ENCODE measurements around the gene HIVEP1.

The HIVEP1 gene

GRCh38 chr6:12014873-12015149 lies 2.7 kb downstream of the HIVEP1 start:
- H3K9me3 ChIP-seq (ENCODE audit: control insufficient read depth in 5 of 5, low read length in 5 of 5) = peaks cover 0 to 3% (median 0%) of the 10 kb centered on the region in 5 donors
- H3K4me1 ChIP-seq (ENCODE audit: control insufficient read depth in 5 of 5, insufficient read depth in 5 of 5, low read length in 5 of 5) = peaks cover 8 to 22% (median 15%) of the 10 kb centered on the region in 5 donors
- no peaks in the 10 kb centered on the region for H3K27me3 ChIP-seq (ENCODE audit: control insufficient read depth in 5 of 5, insufficient read depth in 4 of 5, low read length in 5 of 5)
- H3K9ac ChIP-seq (ENCODE audit: low read length in 5 of 5) = no peak overlapping the region
- H3K4me3 ChIP-seq (ENCODE audit: low read depth in 1 of 5, low read length in 5 of 5) = no peak overlapping the region
- H3K27ac ChIP-seq (ENCODE audit: low read depth, low read length) = no peak overlapping the region
- H3K36me3 ChIP-seq (ENCODE audit: control insufficient read depth in 5 of 5, insufficient read depth in 5 of 5, low read length in 5 of 5) = peaks cover 2 to 28% (median 11%) of the 10 kb centered on the region in 5 donors

- H3K36me3 ChIP-seq (ENCODE audit: control insufficient read depth in 5 of 5, insufficient read depth in 5 of 5, low read length in 5 of 5) = peaks cover 2 to 33% (median 19%) of the 10 kb centered on the region in 5 donors
- peaks cover 0 to 3% (median 0%) of the 10 kb centered on the region in 5 donors for H3K9me3 ChIP-seq (ENCODE audit: control insufficient read depth in 5 of 5, low read length in 5 of 5)
- peaks cover 3 to 11% (median 6%) of the 10 kb centered on the region in 5 donors for H3K4me1 ChIP-seq (ENCODE audit: control insufficient read depth in 5 of 5, insufficient read depth in 5 of 5, low read length in 5 of 5)
- no peak overlapping the region for H3K4me3 ChIP-seq (ENCODE audit: low read depth in 1 of 5, low read length in 5 of 5)
- H3K9ac ChIP-seq (ENCODE audit: low read length in 5 of 5) = no peak overlapping the region
- H3K27me3 ChIP-seq (ENCODE audit: control insufficient read depth in 5 of 5, insufficient read depth in 4 of 5, low read length in 5 of 5) = no peaks in the 10 kb centered on the region
- H3K27ac ChIP-seq (ENCODE audit: low read depth, low read length) = no peak overlapping the region
These were observed 5.2 kb downstream of the HIVEP1 start for GRCh38 chr6:12017263-12017662.

- peaks cover 0 to 3% (median 0%) of the 10 kb centered on the region in 5 donors for H3K9me3 ChIP-seq (ENCODE audit: control insufficient read depth in 5 of 5, low read length in 5 of 5)
- H3K36me3 ChIP-seq (ENCODE audit: control insufficient read depth in 5 of 5, insufficient read depth in 5 of 5, low read length in 5 of 5) = peaks cover 2 to 33% (median 19%) of the 10 kb centered on the region in 5 donors
- no peak overlapping the region for H3K4me3 ChIP-seq (ENCODE audit: low read depth in 1 of 5, low read length in 5 of 5)
- peaks cover 3 to 8% (median 6%) of the 10 kb centered on the region in 5 donors for H3K4me1 ChIP-seq (ENCODE audit: control insufficient read depth in 5 of 5, insufficient read depth in 5 of 5, low read length in 5 of 5)
- H3K9ac ChIP-seq (ENCODE audit: low read length in 5 of 5) = no peak overlapping the region
- H3K27ac ChIP-seq (ENCODE audit: low read depth, low read length) = no peak overlapping the region
- no peaks in the 10 kb centered on the region for H3K27me3 ChIP-seq (ENCODE audit: control insufficient read depth in 5 of 5, insufficient read depth in 4 of 5, low read length in 5 of 5)
These were observed 5.8 kb downstream of the HIVEP1 start for GRCh38 chr6:12017876-12018401.

GRCh38 chr6:12020187-12020791 lies 8.2 kb downstream of the HIVEP1 start:
- Histone ChIP-seq H3K9me3 (ENCODE audit: control insufficient read depth in 5 of 5, low read length in 5 of 5) (no peaks in the 10 kb centered on the region), H3K9ac (ENCODE audit: low read length in 5 of 5) (no peak overlapping the region), H3K27me3 (ENCODE audit: control insufficient read depth in 5 of 5, insufficient read depth in 4 of 5, low read length in 5 of 5) (no peaks in the 10 kb centered on the region), H3K27ac (ENCODE audit: low read depth, low read length) (no peak overlapping the region), H3K4me1 (ENCODE audit: control insufficient read depth in 5 of 5, insufficient read depth in 5 of 5, low read length in 5 of 5) (no peaks in the 10 kb centered on the region), H3K36me3 (ENCODE audit: control insufficient read depth in 5 of 5, insufficient read depth in 5 of 5, low read length in 5 of 5) (peaks cover 2 to 33% (median 19%) of the 10 kb centered on the region in 5 donors), H3K4me3 (ENCODE audit: low read depth in 1 of 5, low read length in 5 of 5) (no peak overlapping the region)

GRCh38 chr6:12022481-12022880 lies 10.4 kb downstream of the HIVEP1 start:
- no peaks in the 10 kb centered on the region for H3K27me3 ChIP-seq (ENCODE audit: control insufficient read depth in 5 of 5, insufficient read depth in 4 of 5, low read length in 5 of 5)
- no peak overlapping the region for H3K4me3 ChIP-seq (ENCODE audit: low read depth in 1 of 5, low read length in 5 of 5)
- H3K36me3 ChIP-seq (ENCODE audit: control insufficient read depth in 5 of 5, insufficient read depth in 5 of 5, low read length in 5 of 5) = peaks cover 2 to 22% (median 12%) of the 10 kb centered on the region in 5 donors
- peaks cover 0 to 8% (median 0%) of the 10 kb centered on the region in 5 donors for H3K4me1 ChIP-seq (ENCODE audit: control insufficient read depth in 5 of 5, insufficient read depth in 5 of 5, low read length in 5 of 5)
- no peaks in the 10 kb centered on the region for H3K9me3 ChIP-seq (ENCODE audit: control insufficient read depth in 5 of 5, low read length in 5 of 5)
- H3K27ac ChIP-seq (ENCODE audit: low read depth, low read length) = no peak overlapping the region
- H3K9ac ChIP-seq (ENCODE audit: low read length in 5 of 5) = no peak overlapping the region

- Histone ChIP-seq H3K4me3 (ENCODE audit: low read depth in 1 of 5, low read length in 5 of 5) (no peak overlapping the region), H3K27ac (ENCODE audit: low read depth, low read length) (no peak overlapping the region), H3K27me3 (ENCODE audit: control insufficient read depth in 5 of 5, insufficient read depth in 4 of 5, low read length in 5 of 5) (no peaks in the 10 kb centered on the region), H3K9me3 (ENCODE audit: control insufficient read depth in 5 of 5, low read length in 5 of 5) (no peaks in the 10 kb centered on the region), H3K4me1 (ENCODE audit: control insufficient read depth in 5 of 5, insufficient read depth in 5 of 5, low read length in 5 of 5) (peaks cover 0 to 8% (median 0%) of the 10 kb centered on the region in 5 donors), H3K36me3 (ENCODE audit: control insufficient read depth in 5 of 5, insufficient read depth in 5 of 5, low read length in 5 of 5) (peaks cover 2 to 18% (median 12%) of the 10 kb centered on the region in 5 donors), H3K9ac (ENCODE audit: low read length in 5 of 5) (no peak overlapping the region)
These were observed 10.9 kb downstream of the HIVEP1 start for GRCh38 chr6:12022953-12023388.

- Histone ChIP-seq H3K4me3 (ENCODE audit: low read depth in 1 of 5, low read length in 5 of 5) (no peak overlapping the region), H3K9ac (ENCODE audit: low read length in 5 of 5) (no peak overlapping the region), H3K27me3 (ENCODE audit: control insufficient read depth in 5 of 5, insufficient read depth in 4 of 5, low read length in 5 of 5) (no peaks in the 10 kb centered on the region), H3K9me3 (ENCODE audit: control insufficient read depth in 5 of 5, low read length in 5 of 5) (peaks cover 0 to under 1% (median 0%) of the 10 kb centered on the region in 5 donors), H3K4me1 (ENCODE audit: control insufficient read depth in 5 of 5, insufficient read depth in 5 of 5, low read length in 5 of 5) (peaks cover 0 to 8% (median 0%) of the 10 kb centered on the region in 5 donors), H3K27ac (ENCODE audit: low read depth, low read length) (no peak overlapping the region), H3K36me3 (ENCODE audit: control insufficient read depth in 5 of 5, insufficient read depth in 5 of 5, low read length in 5 of 5) (peaks cover 6 to 8% (median 7%) of the 10 kb centered on the region in 5 donors)
These were observed 12.1 kb downstream of the HIVEP1 start for GRCh38 chr6:12024216-12024615.

- Histone ChIP-seq H3K4me1 (ENCODE audit: control insufficient read depth in 5 of 5, insufficient read depth in 5 of 5, low read length in 5 of 5) (peaks cover 0 to 8% (median 0%) of the 10 kb centered on the region in 5 donors), H3K27ac (ENCODE audit: low read depth, low read length) (no peak overlapping the region)
These were observed 12.8 kb downstream of the HIVEP1 start for GRCh38 chr6:12024699-12025434.

GRCh38 chr6:12026120-12026519 lies 14.0 kb downstream of the HIVEP1 start:
- H3K36me3 ChIP-seq (ENCODE audit: control insufficient read depth in 5 of 5, insufficient read depth in 5 of 5, low read length in 5 of 5) = peaks cover 0 to 6% (median 2%) of the 10 kb centered on the region in 5 donors
- H3K9me3 ChIP-seq (ENCODE audit: control insufficient read depth in 5 of 5, low read length in 5 of 5) = peaks cover 0 to 10% (median 4%) of the 10 kb centered on the region in 5 donors
- no peaks in the 10 kb centered on the region for H3K27me3 ChIP-seq (ENCODE audit: control insufficient read depth in 5 of 5, insufficient read depth in 4 of 5, low read length in 5 of 5)
- H3K9ac ChIP-seq (ENCODE audit: low read length in 5 of 5) = no peak overlapping the region
- H3K27ac ChIP-seq (ENCODE audit: low read depth, low read length) = no peak overlapping the region
- H3K4me3 ChIP-seq (ENCODE audit: low read depth in 1 of 5, low read length in 5 of 5) = no peak overlapping the region
- H3K4me1 ChIP-seq (ENCODE audit: control insufficient read depth in 5 of 5, insufficient read depth in 5 of 5, low read length in 5 of 5) = peaks cover 0 to 8% (median 0%) of the 10 kb centered on the region in 5 donors

More at GRCh38 chr6:12024699-12025434, 12.8 kb downstream of the HIVEP1 start:
- Histone ChIP-seq H3K9ac (ENCODE audit: low read length in 5 of 5) (no peak overlapping the region), H3K27me3 (ENCODE audit: control insufficient read depth in 5 of 5, insufficient read depth in 4 of 5, low read length in 5 of 5) (no peaks in the 10 kb centered on the region), H3K36me3 (ENCODE audit: control insufficient read depth in 5 of 5, insufficient read depth in 5 of 5, low read length in 5 of 5) (peaks cover 5 to 8% (median 5%) of the 10 kb centered on the region in 5 donors), H3K9me3 (ENCODE audit: control insufficient read depth in 5 of 5, low read length in 5 of 5) (peaks cover 0 to 5% (median 4%) of the 10 kb centered on the region in 5 donors), H3K4me3 (ENCODE audit: low read depth in 1 of 5, low read length in 5 of 5) (no peak overlapping the region)

- no peak overlapping the region for H3K4me3 ChIP-seq (ENCODE audit: low read depth in 1 of 5, low read length in 5 of 5)
- peaks cover 0 to 10% (median 4%) of the 10 kb centered on the region in 5 donors for H3K9me3 ChIP-seq (ENCODE audit: control insufficient read depth in 5 of 5, low read length in 5 of 5)
- H3K36me3 ChIP-seq (ENCODE audit: control insufficient read depth in 5 of 5, insufficient read depth in 5 of 5, low read length in 5 of 5) = peaks cover 0 to 6% (median 2%) of the 10 kb centered on the region in 5 donors
- H3K9ac ChIP-seq (ENCODE audit: low read length in 5 of 5) = no peak overlapping the region
- no peak overlapping the region for H3K27ac ChIP-seq (ENCODE audit: low read depth, low read length)
- H3K4me1 ChIP-seq (ENCODE audit: control insufficient read depth in 5 of 5, insufficient read depth in 5 of 5, low read length in 5 of 5) = peaks cover 0 to 8% (median 0%) of the 10 kb centered on the region in 5 donors
- H3K27me3 ChIP-seq (ENCODE audit: control insufficient read depth in 5 of 5, insufficient read depth in 4 of 5, low read length in 5 of 5) = no peaks in the 10 kb centered on the region
These were observed 14.7 kb downstream of the HIVEP1 start for GRCh38 chr6:12026833-12027232.

Data from subcutaneous abdominal adipose tissue (tissue), 5 donors.